ENCODE measurements around the gene NDUFS1.

DNA sequence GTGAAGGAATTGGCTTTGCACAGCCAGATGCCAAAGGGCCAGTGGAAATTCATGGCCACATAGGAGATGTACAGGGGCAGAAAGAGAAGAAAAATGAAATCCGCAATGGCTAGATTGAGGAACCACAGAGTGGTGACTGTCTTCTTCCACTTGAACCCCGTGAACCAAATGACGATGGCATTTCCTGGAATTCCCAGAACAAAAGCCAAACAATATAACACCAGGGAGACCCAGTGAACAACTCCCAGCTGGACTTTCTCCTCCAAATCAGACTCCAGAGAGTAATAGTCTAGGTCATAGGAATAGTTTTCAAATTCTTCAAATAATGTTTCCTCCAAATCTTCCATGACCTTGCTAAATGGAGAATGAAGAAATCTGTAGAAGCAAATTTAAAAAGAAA, 17.7 kb upstream of the NDUFS1 start:
- no peak for TF ChIP-seq YY1 (IDR thresholded peaks at IDR 0.05; ENCODE audit: insufficient read depth, insufficient read length)
- TF ChIP-seq SUZ12 (IDR thresholded peaks at IDR 0.05; ENCODE audit: extremely low read depth, insufficient read depth, insufficient read length): no peak

Measured in NT2/D1 (cell line).